Colonic mucosa (tissue), 4 donors: ENCODE results near the gene PDCD6IP. TPM values are rescaled to one million over a fixed set of nuclear protein-coding genes. Genes with fewer than 3 reads are reported as not detected.

Source experiments
- DNase-seq: peaks from one replicate; pipeline ENCODE4 v3.0.0-alpha.2; 2020
- H3K27ac ChIP-seq: fragments of 200-600 bp; one replicate; pipeline ENCODE4 v1.8.0; 2021
- H3K27me3 ChIP-seq: fragments of 200-600 bp; one replicate; pipeline ENCODE4 v1.8.0; 2021
- H3K36me3 ChIP-seq: fragments of 200-600 bp; one replicate; pipeline ENCODE4 v1.8.0; 2021
- H3K4me1 ChIP-seq: fragments of 200-600 bp; one replicate; pipeline ENCODE4 v1.8.0; 2021; ENCODE audit warnings: mild to moderate bottlenecking
- H3K4me3 ChIP-seq: fragments of 200-600 bp; one replicate; pipeline ENCODE4 v1.8.0; 2021
- H3K9ac ChIP-seq, 2 donors: one replicate each; pipeline ENCODE4 v1.7.0; 2013; ENCODE audit warnings: control low read depth in 2 of 2, low read depth in 2 of 2, low read length in 2 of 2
- H3K9me3 ChIP-seq: fragments of 200-600 bp; one replicate; pipeline ENCODE4 v1.8.0; 2021
- CTCF ChIP-seq: fragments of 200-600 bp; IDR thresholded peaks from one replicate; pipeline ENCODE4 v1.8.0; 2022; ENCODE audit warnings: antibody characterized with exemption, mild to moderate bottlenecking
- intact Hi-C: fragments of 100-400 bp; cut with DNase I; formaldehyde crosslinking; loops from one replicate; pipeline ENCODE4 v1.14.1; 2022
- total RNA-seq, 2 donors: library from RNA; stranded (reverse); fragmentation: NEBNext Ultra II Directional in 1 of 2; extraction: Animal tissue kit (Norgen Biotek cat#: 25700) in 1 of 2; gene quantifications; one replicate each; pipeline ENCODE4 v1.2.1, GENCODE V29; 2021
- donor health status: healthy.
- donor health status: DM: no; HTN: no; CAD: no.
- donor health status: DM: no; HTN: no; CAD: no.

The PDCD6IP gene
- total RNA-seq, 2 donors from 2014 or later, result 388 to 492 TPM

GRCh38 chr3:33886015-33886414, 87.6 kb downstream of the PDCD6IP start:
- Histone ChIP-seq H3K4me1 (no peaks in the 10 kb centered on the region), H3K9me3 (no peaks in the 10 kb centered on the region), H3K4me3 (no peak overlapping the region), H3K27me3 (no peaks in the 10 kb centered on the region), H3K36me3 (no peaks in the 10 kb centered on the region), H3K27ac (no peak overlapping the region), H3K9ac (no peak overlapping the region)
- TF ChIP-seq CTCF, result no peak
- intact Hi-C loops, result no loop called here
- no peak for DNase-seq

- no peaks in the 10 kb centered on the region for H3K36me3 ChIP-seq
- no peaks in the 10 kb centered on the region for H3K9me3 ChIP-seq
- no peaks in the 10 kb centered on the region for H3K27me3 ChIP-seq
- no peak overlapping the region for H3K27ac ChIP-seq
- no peak overlapping the region for H3K9ac ChIP-seq
- no peaks in the 10 kb centered on the region for H3K4me1 ChIP-seq
- intact Hi-C loops, result no loop called here
- H3K4me3 ChIP-seq, result no peak overlapping the region
- TF ChIP-seq CTCF, result no peak
- DNase-seq, result no peak
These were observed 89.0 kb downstream of the PDCD6IP start for GRCh38 chr3:33887478-33887877.

GRCh38 chr3:33889394-33890039, 91.1 kb downstream of the PDCD6IP start:
- no peak overlapping the region for H3K4me3 ChIP-seq
- H3K27ac ChIP-seq, result no peak overlapping the region
- H3K27me3 ChIP-seq, result no peaks in the 10 kb centered on the region
- no peak for DNase-seq
- intact Hi-C loops, result no loop called here
- TF ChIP-seq CTCF, result no peak
- H3K36me3 ChIP-seq, result no peaks in the 10 kb centered on the region
- no peaks in the 10 kb centered on the region for H3K4me1 ChIP-seq
- no peaks in the 10 kb centered on the region for H3K9me3 ChIP-seq
- no peak overlapping the region for H3K9ac ChIP-seq

- no peak for DNase-seq
- no peak overlapping the region for H3K4me3 ChIP-seq
- intact Hi-C loops, result no loop called here
- no peak overlapping the region for H3K27ac ChIP-seq
- no peaks in the 10 kb centered on the region for H3K9me3 ChIP-seq
- no peak overlapping the region for H3K9ac ChIP-seq
- H3K36me3 ChIP-seq, result no peaks in the 10 kb centered on the region
- H3K27me3 ChIP-seq, result no peaks in the 10 kb centered on the region
- TF ChIP-seq CTCF, result no peak
- no peaks in the 10 kb centered on the region for H3K4me1 ChIP-seq
These were observed 94.2 kb downstream of the PDCD6IP start for GRCh38 chr3:33892655-33893054.

- Histone ChIP-seq H3K9ac (no peak overlapping the region), H3K27ac (no peak overlapping the region), H3K27me3 (no peaks in the 10 kb centered on the region), H3K4me3 (no peak overlapping the region), H3K36me3 (no peaks in the 10 kb centered on the region), H3K4me1 (no peaks in the 10 kb centered on the region), H3K9me3 (no peaks in the 10 kb centered on the region)
- no peak for DNase-seq
- intact Hi-C loops, result no loop called here
- no peak for TF ChIP-seq CTCF
These were observed 97.2 kb downstream of the PDCD6IP start for GRCh38 chr3:33895658-33896057.
